AG10803 (cell line): ENCODE measurements around the gene BTBD9.

Experiments
- DNase-seq: peaks from one replicate; pipeline ENCODE4 v3.0.0; 2010; ENCODE audit warnings: low read depth
- H3K4me3 ChIP-seq: 2 replicates; pipeline ENCODE4 v1.5.1; 2011; ENCODE audit warnings: mild to moderate bottlenecking, low read length, control low read depth
- TF ChIP-seq, protein P1 (sequence below): conservative IDR thresholded peaks from 2 replicates; pipeline ENCODE4 v1.5.1; 2011; ENCODE audit warnings: mild to moderate bottlenecking, low read length, control low read depth, inconsistent platforms

The BTBD9 gene

DNA sequence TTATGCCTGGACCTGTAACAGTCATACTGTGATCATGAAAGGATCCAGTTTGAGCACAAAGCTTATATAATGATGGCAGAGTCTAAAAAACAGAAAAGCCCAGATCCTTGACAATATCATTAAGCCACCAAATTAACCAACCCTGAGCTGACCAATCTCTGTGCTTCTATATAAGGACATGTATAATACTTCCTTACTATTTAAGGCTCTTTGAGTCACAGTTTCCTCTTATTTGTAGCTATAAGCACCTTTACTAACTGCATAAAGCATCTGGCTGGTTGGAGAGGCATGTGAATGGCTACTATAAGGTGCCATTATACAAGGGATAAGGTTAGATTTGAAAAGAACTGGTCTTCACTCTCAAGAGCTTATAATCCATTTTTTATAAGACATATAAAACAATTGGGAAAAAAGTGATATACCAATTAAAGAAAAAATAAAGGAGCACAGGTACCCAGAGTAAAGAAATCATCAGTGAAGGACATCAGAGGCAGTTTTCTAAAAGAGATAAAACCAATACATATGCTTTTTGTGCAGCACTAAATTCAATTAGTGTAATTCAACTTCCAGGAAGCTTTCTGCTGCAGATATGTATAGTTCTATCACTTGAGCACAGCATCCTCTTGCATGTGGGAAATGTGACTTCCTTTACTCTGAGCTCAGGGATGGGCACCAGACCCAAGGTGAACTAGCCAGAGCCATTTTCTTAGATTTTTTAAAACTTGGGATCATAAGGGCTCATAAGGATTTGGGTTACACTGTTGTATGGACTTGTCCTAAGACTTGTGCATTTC lies 121.0 kb downstream of the BTBD9 start:
- H3K4me3 ChIP-seq = no peak overlapping the region
- no peak for DNase-seq
- TF ChIP-seq, protein P1, sequence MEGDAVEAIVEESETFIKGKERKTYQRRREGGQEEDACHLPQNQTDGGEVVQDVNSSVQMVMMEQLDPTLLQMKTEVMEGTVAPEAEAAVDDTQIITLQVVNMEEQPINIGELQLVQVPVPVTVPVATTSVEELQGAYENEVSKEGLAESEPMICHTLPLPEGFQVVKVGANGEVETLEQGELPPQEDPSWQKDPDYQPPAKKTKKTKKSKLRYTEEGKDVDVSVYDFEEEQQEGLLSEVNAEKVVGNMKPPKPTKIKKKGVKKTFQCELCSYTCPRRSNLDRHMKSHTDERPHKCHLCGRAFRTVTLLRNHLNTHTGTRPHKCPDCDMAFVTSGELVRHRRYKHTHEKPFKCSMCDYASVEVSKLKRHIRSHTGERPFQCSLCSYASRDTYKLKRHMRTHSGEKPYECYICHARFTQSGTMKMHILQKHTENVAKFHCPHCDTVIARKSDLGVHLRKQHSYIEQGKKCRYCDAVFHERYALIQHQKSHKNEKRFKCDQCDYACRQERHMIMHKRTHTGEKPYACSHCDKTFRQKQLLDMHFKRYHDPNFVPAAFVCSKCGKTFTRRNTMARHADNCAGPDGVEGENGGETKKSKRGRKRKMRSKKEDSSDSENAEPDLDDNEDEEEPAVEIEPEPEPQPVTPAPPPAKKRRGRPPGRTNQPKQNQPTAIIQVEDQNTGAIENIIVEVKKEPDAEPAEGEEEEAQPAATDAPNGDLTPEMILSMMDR = no peak

DNA sequence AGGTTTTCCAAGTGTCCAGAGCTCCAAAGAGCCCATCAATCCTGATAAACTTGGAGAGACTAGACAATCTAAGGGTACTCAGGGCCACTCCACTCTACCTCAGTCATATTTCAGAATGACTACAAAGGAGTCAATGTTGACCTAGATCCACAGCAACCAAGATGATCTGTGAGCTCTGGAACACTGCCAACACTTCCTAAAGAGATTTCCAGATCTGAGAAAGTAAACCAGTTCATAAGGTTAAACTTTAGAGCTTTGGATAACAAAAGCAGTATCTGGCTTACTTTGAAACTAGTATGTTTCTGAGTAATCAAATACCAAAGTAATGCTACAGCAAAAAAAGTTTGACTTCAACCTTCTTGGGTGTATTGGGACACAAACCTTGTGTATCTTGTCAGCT lies 122.7 kb downstream of the BTBD9 start:
- DNase-seq = peak; percentile 5
- no peak overlapping the region for H3K4me3 ChIP-seq
- TF ChIP-seq, protein P1 = no peak

DNA sequence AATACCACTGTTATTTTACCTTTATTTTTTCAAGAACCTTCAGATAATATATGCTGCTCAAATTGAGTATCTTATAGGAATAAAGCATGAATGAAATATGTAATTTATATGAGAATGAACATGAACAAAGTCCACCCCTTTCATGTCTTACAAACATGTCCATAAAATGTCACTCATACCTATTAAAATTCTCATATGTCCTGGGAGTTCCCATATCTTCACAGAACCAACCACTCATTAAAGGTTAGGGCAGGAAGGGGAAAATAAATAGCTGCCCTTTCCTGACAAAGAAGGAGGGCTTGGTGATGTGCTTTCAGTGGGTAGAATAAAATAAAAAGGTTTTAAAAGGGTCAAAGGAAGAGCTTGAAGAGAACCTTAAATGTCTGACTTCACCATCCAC lies 125.3 kb downstream of the BTBD9 start:
- H3K4me3 ChIP-seq = no peak overlapping the region
- TF ChIP-seq, protein P1 = no peak
- DNase-seq = no peak

DNA sequence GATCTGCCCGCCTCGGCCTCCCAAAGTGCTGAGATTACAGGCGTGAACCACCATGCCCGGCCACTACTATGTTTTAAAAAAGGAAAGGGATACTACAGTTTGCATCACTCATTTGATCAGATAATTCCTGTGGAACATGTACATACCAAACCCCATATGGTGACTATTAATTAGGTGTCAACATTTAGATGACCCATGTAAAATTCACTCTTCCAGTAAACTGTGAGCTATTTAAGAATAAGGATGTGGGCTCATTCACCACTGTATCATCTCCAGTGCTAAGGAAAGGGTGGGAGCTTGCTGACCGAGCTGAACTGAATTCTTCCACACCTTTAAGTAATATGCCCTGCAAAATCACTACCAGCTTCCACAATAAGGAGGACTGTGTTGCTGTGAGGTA lies 127.5 kb downstream of the BTBD9 start:
- H3K4me3 ChIP-seq = no peak overlapping the region
- TF ChIP-seq, protein P1 = no peak
- peak; percentile 64 for DNase-seq

DNA sequence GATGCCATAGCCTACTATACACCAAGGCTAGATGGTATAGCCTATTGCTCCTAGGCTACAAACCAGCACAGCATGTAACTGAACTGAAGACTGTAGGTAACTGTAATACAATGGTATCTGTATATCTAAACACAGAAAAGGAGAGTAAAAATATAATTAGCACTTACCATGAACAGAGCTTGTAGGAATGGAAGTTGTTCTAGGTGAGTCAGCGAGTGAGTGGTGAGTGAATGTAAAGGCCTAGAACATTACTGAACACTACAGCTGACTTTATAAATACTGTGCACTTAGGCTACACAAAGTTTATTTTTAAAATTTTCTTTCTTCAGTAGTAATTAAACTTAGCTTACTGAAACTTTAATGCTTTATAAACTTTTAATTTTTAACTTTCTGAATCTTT lies 129.5 kb downstream of the BTBD9 start:
- no peak for DNase-seq
- no peak overlapping the region for H3K4me3 ChIP-seq
- TF ChIP-seq, protein P1 = no peak

DNA sequence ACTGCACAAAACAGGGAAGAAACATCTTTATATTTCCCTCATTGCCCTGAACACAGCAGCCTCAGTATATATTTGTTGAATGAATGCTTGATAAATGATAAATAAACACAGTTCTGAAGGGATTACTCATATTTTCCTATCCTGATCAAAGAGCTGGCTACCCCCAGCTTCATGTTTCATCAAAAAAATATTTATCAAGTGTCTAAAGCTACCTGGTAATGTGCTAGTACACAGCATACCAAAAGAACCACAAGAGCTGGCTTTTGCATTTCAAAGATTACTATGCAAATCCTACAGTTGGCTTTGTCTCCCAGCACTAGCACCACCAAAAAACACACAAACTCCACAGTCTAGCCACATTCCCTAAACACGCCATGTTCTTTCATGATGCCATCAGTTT lies 130.0 kb downstream of the BTBD9 start:
- DNase-seq = peak; percentile 72
- H3K4me3 ChIP-seq = no peak overlapping the region
- TF ChIP-seq, protein P1 = no peak

DNA sequence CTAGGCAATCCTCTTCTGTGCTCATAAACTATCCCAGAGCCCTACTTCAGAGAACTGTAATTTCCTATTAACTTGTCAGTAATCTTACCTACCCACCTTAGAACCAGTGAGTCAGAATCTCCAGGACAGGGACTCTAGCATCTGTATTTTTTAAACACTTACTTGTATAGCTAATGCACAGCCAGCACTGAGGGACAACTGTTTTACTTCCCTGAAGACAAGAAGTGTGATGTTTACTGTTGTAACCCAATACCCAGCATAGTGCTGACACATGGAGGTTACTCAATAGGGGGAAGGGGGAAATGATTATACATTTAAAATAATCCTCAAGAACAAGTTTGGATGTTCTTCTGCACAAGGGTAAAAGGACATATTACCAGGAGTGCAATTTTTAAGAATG lies 130.8 kb downstream of the BTBD9 start:
- no peak overlapping the region for H3K4me3 ChIP-seq
- TF ChIP-seq, protein P1 = no peak
- DNase-seq = peak; percentile 14
